Measurements from ENCODE around the gene VILL.
"Not testable (repeated sequence)": the region's sequence is repeated elsewhere in the genome, so short reads cannot be mapped to it uniquely, and the experiment has no call there.

The VILL gene

GRCh38 chr3:37986479-37987314, 3.9 kb upstream of the VILL start:
- no peak for DNase-seq (ENCODE audit: low read depth, low spot score)

GRCh38 chr3:37987315-37987697, 3.3 kb upstream of the VILL start:
- DNase-seq (ENCODE audit: low read depth, low spot score), result no peak

- no peak for DNase-seq (ENCODE audit: low read depth, low spot score)
Observed at GRCh38 chr3:37987751-37988179, 2.8 kb upstream of the VILL start.

GRCh38 chr3:37988376-37988775, 2.2 kb upstream of the VILL start:
- DNase-seq (ENCODE audit: low read depth, low spot score), result not testable (repeated sequence)

- DNase-seq (ENCODE audit: low read depth, low spot score), result no peak
Observed at GRCh38 chr3:37988931-37989525, 1.6 kb upstream of the VILL start.

- DNase-seq (ENCODE audit: low read depth, low spot score), result no peak
Observed at GRCh38 chr3:37989821-37990480, 635 bp upstream of the VILL start.

GRCh38 chr3:37991109-37991508, 523 bp downstream of the VILL start:
- DNase-seq (ENCODE audit: low read depth, low spot score), result no peak

- DNase-seq (ENCODE audit: low read depth, low spot score), result no peak
Observed at GRCh38 chr3:37991823-37992222, 1.2 kb downstream of the VILL start.

GRCh38 chr3:37992271-37993066, 1.9 kb downstream of the VILL start:
- DNase-seq (ENCODE audit: low read depth, low spot score), result no peak

GRCh38 chr3:37993067-37993455, 2.5 kb downstream of the VILL start:
- DNase-seq (ENCODE audit: low read depth, low spot score), result no peak

- no peak for DNase-seq (ENCODE audit: low read depth, low spot score)
Observed at GRCh38 chr3:37993460-37993819, 2.9 kb downstream of the VILL start.

GRCh38 chr3:37993820-37994638, 3.4 kb downstream of the VILL start:
- DNase-seq (ENCODE audit: low read depth, low spot score), result no peak

- no peak for DNase-seq (ENCODE audit: low read depth, low spot score)
Observed at GRCh38 chr3:37994639-37994972, 4.0 kb downstream of the VILL start.

GRCh38 chr3:37995652-37996641, 5.4 kb downstream of the VILL start:
- DNase-seq (ENCODE audit: low read depth, low spot score), result no peak

GRCh38 chr3:37996785-37997301, 6.3 kb downstream of the VILL start:
- DNase-seq (ENCODE audit: low read depth, low spot score), result peak; percentile 60

GRCh38 chr3:37997342-37997741, 6.8 kb downstream of the VILL start:
- no peak for DNase-seq (ENCODE audit: low read depth, low spot score)

GRCh38 chr3:37997791-37998370, 7.3 kb downstream of the VILL start:
- no peak for DNase-seq (ENCODE audit: low read depth, low spot score)

- DNase-seq (ENCODE audit: low read depth, low spot score), result no peak
Observed at GRCh38 chr3:37999836-38000235, 9.2 kb downstream of the VILL start.

- DNase-seq (ENCODE audit: low read depth, low spot score), result no peak
Observed at GRCh38 chr3:38000242-38000916, 9.8 kb downstream of the VILL start.

Measured in activated CD4-positive, CD25-positive, alpha-beta regulatory T cell treated with anti-CD3 and anti-CD28 coated beads, Interleukin-2, amount 50 U/mL, for 16 hours (primary cell).